HPDE6-E6E7 (cell line): ENCODE data around the gene ODC1.
"Not testable (repeated sequence)": the region's sequence is repeated elsewhere in the genome, so short reads cannot be mapped to it uniquely, and the experiment has no call there.

Experiments used
- DNase-seq: peaks from one replicate; pipeline ENCODE4 v3.0.0; 2011; ENCODE audit warnings: missing footprints; ENCODE audit errors: extremely low spot score

The ODC1 gene

GRCh38 chr2:10478298-10478625 lies 30.1 kb upstream of the ODC1 start:
- DNase-seq: no peak

GRCh38 chr2:10477443-10478297 lies 29.5 kb upstream of the ODC1 start:
- DNase-seq: no peak

DNA sequence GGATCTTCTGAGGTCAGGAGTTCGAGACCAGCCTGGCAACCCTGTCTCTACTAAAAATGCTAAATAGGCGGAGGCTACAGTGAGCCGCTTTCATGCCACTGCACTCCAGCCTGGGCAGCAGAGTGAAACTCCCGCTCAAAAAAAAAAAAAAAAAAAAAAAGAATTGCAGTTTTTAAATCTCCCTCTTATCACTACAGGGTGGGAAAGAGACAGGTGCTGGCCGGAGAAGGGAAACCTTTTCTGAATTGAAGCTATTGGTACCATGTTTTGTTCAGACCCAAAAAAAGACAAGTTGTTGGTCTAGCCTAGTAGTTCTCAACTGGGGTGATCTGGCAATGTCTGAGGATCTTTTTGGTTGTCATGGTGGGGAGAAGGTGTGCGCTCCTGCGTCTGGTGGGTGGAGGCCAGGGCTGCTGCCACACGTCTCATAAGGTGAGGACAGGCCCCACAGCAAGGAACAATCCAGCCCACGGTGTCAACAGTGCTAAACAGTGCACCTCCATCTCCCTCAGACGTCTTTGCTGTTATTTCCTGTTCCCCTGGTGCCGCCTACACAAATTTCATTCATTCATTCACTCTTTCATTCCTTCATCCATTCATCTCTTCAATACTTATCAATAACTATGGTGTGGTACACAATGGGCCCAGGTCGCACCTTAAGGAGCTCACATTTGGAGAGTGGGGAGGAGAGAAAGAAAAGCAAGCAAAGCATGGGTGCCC lies 28.8 kb upstream of the ODC1 start:
- DNase-seq: no peak

DNA sequence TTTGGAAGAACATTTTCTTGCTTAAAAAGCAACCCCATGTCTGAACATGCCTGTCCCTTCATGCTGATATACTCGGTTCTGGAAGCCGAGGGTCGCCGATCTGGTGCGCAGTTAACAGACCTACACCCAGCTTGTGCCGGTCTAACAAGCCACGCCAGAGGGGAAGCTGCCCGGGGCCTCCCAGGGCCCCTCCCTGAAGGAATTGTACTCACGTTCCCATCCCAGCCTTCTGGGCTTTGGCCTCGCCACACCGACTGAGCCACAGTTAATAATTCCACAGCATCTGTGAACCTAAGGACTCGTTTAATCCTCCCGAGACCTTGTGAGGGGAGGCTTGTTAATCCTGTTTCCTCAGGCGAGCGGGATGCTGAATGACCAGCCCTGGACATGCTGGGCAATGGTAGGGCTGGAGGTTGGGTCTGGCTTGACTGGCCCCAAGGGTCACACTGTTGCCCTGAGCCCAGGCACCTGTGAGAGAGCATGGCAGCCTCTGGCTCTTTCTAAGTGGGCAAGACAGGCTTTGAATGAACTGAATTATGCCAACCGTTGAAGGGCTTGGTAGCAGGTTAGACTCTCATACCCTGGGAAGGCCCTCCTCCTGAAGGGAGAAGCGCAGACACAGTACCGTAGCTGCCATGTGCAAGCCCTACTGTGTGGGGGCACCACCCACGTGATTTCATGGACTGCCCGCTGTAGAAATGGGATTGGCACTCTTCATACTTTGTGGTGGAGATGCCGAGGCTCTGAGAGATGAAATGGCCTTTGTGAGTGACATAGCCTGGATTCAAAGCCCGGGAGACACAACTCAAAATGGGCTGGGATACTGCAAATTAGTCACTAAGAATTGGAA lies 27.9 kb upstream of the ODC1 start:
- no peak for DNase-seq

DNA sequence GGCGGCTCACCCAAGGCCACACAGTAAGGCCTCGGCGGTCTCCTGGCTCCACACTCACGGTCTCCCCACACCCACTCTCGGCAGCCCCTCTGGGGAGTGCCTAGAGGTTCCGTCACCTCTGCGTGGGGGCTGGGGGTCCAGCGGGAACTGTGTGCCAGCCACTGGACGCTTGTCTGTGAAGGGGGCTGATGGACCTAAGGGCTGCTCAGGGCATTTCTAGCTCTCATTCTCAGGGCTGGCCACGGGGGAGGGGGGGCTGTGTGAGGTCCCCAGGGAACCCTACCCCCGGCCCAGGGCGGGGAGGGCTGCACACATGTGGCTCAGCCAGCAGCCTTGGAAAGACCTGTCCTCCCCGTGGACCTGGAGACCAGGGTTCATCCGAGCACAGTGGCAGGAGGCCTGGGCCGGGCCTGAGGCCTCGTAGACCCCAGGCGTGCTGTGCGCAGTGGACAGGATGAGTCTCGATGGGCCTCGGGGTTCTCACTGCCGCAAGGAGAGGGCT lies 27.1 kb upstream of the ODC1 start:
- no peak for DNase-seq

- no peak for DNase-seq
Observed at GRCh38 chr2:10473121-10473756, 25.1 kb upstream of the ODC1 start.

- DNase-seq: no peak
Observed at GRCh38 chr2:10471955-10472354, 23.8 kb upstream of the ODC1 start.

DNA sequence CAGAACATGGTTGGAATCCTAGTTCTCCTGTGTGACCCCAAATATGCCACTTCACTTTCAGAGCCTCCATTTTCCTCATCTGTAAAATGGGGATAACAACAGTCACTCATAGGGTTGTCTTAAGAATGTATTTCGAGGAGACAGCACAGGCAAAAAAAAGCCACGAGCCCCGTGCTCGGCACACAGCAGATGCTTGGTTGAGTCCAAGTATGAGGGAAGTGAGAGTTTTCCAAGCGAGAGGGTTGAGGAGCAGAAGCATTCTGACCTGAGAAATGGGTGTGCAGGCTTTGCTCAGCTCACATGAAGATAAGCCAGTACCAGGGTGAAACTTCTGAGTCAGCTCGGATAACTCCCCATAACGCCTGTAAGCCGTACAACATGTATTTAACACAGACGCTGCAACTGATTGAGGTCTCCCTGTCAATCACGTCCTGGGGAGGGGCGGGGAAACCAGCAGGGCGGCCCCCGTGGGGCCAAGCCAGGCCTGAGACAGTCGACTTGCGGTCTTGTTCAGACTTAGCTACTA lies 23.0 kb upstream of the ODC1 start:
- DNase-seq: no peak

DNA sequence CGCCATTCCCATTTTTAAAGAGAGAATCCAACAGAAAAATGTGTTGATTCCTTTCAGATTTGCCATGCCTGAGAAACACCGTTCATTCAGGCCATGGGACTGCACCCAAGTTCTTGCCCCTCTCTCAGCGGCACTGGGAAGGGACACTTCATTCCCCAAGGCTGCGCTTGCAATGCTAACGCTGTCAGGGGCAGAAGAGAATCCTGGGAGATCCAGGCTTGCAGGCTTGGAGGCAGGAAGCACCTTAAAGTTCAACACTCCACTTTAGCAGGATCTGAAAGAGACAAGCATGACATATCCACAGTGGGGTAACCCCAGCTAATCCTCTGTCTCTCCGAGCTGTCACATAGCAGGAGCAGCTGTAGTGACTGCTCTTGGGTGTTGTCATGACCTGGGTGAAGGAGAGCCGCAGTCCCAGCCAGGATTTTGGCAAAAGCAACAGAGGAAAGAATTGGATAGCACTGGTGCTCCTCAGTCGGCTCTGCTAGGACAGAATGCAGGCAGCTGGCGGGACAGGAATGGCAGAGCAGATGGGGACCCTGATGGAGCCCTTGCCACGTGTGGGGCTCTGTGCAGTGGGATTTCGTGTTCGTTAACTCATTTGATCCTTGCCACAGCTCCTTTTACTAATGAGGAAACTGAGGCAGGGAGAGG lies 22.0 kb upstream of the ODC1 start:
- DNase-seq: no peak

- DNase-seq: no peak
Observed at GRCh38 chr2:10469301-10469700, 21.2 kb upstream of the ODC1 start.

- no peak for DNase-seq
Observed at GRCh38 chr2:10467401-10467800, 19.3 kb upstream of the ODC1 start.

- no peak for DNase-seq
Observed at GRCh38 chr2:10466801-10467200, 18.7 kb upstream of the ODC1 start.

DNA sequence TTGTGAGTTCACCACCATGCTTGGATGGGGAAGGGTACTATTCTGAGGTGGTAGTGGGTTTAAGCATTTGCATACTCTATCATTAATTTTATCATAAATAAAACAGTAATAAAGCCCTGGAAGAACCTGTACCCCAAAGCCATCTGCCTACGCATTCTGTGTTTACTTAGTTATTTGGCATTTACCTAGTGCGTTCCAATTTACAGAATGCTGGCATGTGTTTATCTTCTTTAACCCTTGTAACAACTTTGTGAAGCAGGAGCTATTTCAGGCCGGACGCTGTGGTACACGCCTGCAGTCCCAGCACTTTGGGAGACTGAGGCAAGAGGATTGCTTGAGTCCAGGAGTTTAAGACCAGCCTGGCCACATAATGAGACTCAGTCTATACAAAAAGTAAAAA lies 17.8 kb upstream of the ODC1 start:
- no peak for DNase-seq

GRCh38 chr2:10462178-10463083 lies 14.3 kb upstream of the ODC1 start:
- DNase-seq: no peak

GRCh38 chr2:10460366-10460796 lies 12.3 kb upstream of the ODC1 start:
- DNase-seq: no peak

- DNase-seq: no peak
Observed at GRCh38 chr2:10457846-10458598, 9.9 kb upstream of the ODC1 start.

DNA sequence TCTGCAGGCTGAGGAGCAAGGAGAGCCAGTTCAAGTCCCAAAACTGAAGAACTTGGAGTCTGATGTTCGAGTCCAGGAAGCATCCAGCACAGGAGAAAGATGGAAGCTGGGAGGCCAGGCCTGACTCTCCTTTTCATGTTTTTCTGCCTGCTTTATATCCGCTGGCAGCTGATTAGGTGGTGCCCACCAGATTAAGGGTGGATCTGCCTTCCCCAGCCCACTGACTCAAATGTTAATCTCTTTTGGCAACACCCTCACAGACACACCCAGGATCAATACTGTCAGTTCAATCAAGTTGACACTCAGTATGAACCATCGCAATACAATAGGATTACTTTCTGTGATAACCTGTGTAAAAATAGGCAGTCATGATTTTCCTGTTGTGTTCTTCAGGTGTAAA lies 9.1 kb upstream of the ODC1 start:
- not testable (repeated sequence) for DNase-seq

DNA sequence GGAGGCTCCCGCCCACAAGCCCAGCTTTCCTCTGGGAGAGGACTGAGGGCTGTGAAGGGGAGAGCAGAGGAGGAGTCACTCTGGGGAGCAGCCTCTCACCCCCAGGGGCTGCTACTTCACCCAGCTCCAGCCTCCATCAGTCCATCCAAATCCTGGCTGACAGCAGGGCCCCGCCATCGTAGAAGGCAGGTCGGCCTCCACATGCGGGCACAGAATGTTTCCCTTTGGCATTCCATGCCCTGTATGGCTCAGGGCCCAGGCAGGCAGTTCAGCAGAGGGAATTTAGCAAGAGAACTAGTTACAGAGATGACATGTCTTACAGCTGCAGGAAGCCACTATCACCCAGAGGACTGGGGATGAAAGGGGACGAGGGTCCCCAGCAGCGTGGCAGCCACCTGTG lies 6.4 kb upstream of the ODC1 start:
- no peak for DNase-seq

GRCh38 chr2:10453905-10454298 lies 5.8 kb upstream of the ODC1 start:
- DNase-seq: no peak
